AG09309 (cell line): ENCODE results near the gene ABLIM1.

Source experiments
- DNase-seq: peaks from one replicate; pipeline ENCODE4 v3.0.0-alpha.2; 2010; ENCODE audit warnings: low read depth
- H3K4me3 ChIP-seq: 2 replicates; pipeline ENCODE4 v1.5.1; 2011; ENCODE audit warnings: mild to moderate bottlenecking, low read depth, low read length, moderate library complexity; ENCODE audit not compliant: control insufficient read depth
- CTCF ChIP-seq: IDR thresholded peaks from 2 replicates; pipeline ENCODE4 v1.5.1; 2011; ENCODE audit warnings: mild to moderate bottlenecking, low read depth, low read length, inconsistent platforms; ENCODE audit not compliant: insufficient read depth, control insufficient read depth; ENCODE audit errors: missing control alignments

Gene ABLIM1

DNA sequence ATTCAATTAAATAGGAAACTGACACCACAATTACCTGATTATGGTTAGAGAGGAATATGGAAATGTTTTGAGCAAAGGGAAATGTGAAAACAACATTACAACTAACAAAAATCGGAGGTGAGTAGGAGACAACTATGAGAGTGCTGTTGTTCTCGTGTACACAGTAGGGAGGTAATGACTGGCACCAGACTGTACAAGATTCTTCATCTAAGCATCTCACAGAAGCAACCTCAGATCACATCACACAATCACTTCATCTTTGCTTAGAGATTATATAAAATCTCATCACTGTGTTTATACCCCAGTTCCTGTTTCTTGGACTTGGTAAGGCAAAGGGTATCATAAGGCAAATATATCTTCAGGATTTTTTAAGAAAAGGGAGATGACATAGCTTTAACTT lies 14.9 kb downstream of the ABLIM1 start:
- no peak overlapping the region for H3K4me3 ChIP-seq
- TF ChIP-seq CTCF: no peak
- no peak for DNase-seq

DNA sequence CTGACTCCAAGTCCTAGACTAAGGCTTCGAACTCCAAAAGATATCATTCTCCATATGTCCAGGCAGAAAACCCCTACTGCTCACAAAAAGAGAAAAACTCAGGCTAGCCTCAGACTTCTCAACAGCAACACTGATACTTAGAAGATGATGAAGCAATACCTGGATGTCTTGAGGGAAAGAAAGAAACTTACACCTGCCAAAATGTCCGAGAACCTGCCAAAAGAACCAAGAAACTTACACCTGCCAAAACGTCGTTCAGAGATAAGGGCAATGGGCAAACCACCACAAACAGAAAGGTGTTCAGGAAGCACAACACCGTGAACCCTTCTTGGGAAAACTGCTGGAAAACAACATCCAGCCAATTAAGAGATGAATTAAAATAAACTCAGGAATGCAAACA lies 15.3 kb downstream of the ABLIM1 start:
- DNase-seq: no peak
- TF ChIP-seq CTCF: no peak
- no peak overlapping the region for H3K4me3 ChIP-seq

DNA sequence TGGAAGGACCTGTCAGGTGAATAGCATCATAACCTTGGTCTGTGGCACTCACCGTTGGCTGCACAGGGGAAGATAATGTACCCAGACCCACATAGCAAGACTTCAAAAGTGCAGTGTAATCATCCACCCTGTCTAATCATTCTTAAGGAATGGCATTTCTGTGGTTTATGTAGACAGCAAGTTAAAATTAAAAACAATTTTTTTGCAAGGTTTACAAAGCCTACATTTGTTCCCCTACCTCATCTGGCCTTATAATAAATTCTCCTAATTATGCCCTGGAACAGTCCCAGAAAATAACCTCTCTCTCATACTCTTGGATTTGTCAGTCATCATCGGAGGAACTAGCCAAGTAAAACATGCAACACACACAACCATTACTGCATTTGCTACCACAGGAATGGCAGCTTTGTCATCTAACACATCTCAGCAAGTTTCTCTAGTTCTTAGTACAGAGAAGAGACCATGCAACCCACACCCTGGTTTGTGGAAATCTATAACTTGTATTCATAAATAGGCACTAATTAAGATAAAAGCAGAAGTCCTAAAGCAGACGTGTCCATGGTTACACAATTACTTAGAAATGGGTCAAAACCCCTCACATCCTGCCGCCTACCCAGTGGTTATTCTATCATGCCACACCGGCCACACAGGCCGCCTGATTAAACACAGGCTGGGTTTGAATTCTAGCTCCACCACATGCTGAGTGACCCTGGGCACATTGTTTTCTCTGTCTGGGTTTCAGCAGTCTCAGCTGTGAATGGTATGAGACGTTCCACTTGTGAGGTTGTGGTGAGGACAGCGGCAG lies 19.1 kb downstream of the ABLIM1 start:
- peak; percentile 98 for DNase-seq
- no peak for TF ChIP-seq CTCF
- H3K4me3 ChIP-seq: no peak overlapping the region

DNA sequence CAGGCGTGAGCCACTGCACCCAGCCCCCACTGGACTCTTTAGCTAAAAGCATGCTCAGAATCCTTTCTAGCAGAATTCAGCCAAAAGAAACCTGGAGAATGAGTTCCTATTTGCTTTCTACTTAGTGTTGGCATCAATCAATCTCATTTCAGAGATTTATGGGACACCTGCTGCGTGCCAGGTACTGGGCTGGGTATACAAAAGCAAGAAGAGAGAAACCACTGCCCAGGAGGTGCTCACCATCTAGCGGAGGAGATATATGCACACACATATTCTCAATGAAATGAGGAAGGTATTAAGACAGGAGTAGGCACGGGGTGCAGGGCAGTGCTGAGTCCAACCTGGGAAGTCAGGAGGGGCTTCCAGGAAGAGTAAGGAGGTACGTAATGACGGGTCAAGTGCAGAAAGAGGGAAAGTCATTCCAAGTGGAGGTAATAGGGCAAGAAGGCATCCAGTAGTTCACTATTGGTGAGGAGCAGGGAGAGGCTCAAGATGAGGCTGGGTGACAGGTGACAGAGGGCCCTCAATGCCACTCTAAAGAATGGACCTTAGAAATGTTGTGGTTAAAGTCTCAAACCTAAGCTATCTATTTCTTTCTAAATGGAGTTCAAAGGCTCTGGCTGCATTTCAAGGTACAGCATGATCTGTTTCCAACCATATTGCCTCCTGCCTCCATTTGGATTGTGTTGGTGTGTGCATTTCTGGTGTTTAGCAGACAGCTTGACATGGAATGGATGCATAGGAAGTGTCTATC lies 22.1 kb downstream of the ABLIM1 start:
- no peak for DNase-seq
- H3K4me3 ChIP-seq: no peak overlapping the region
- TF ChIP-seq CTCF: no peak

DNA sequence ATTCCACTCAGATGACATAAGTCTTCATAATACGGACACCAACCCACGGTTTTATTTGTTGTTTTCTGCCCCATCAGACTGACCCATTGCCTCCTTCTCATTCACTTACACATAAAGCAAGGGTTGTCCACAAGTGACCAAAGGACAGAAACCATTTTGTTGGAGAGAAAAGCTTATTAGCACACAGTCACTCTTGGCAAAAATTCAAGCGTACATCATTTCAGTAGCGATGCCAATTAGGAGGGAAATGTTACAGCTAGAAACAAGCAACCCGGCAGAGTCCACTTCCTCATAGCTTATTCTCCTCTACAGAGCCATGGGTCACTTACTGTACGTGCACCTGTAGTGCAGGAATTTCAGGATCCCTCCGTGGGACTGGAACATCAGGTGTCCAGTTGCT lies 23.0 kb downstream of the ABLIM1 start:
- H3K4me3 ChIP-seq: no peak overlapping the region
- TF ChIP-seq CTCF: no peak
- DNase-seq: no peak

DNA sequence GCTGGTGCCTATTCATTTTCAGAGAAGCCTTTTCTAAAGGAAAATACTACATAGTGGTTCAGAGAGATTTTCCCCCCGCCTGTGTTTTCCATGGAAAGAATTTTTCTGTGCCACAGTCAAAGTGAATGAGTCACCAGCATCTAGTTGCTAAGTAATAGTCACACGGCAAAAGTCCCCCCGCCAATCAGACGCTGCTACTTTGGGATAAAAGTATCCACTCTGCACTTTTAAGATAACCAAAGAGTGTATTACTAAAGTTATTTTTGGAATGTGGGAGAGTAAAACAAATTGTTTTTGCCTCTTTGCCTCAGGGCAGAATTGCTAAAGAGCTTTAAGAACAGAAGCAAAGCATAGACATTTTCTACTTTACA lies 23.5 kb downstream of the ABLIM1 start:
- no peak for TF ChIP-seq CTCF
- peak; percentile 90 for DNase-seq
- no peak overlapping the region for H3K4me3 ChIP-seq
